SK-N-SH treated with all-trans-retinoic acid at 6 μM for 48 hours (cell line): ENCODE measurements around the gene KIF3B.

Experiments
- ATAC-seq: fragments of 200-7000 bp; cut with Tn5 transposase; 3 replicates; pipeline ENCODE4 v1.9.1; 2020; ENCODE audit warnings: mild to moderate bottlenecking, moderate library complexity
- ARNTL ChIP-seq: fragments of 450-650 bp; formaldehyde crosslinking; IDR thresholded peaks from 2 replicates; pipeline ENCODE4 v1.5.0; 2020; ENCODE audit warnings: low read depth, mild to moderate bottlenecking, moderate library complexity, borderline replicate concordance
- BACH2 ChIP-seq: fragments of 250-450 bp; sonication (Bioruptor Pico); IDR thresholded peaks from 2 replicates; pipeline ENCODE4 v1.9.0; 2021; ENCODE audit warnings: mild to moderate bottlenecking, borderline replicate concordance
- CREB5 ChIP-seq: fragments of 250-450 bp; sonication (Bioruptor Pico); IDR thresholded peaks from 2 replicates; pipeline ENCODE4 v1.5.1; 2020; ENCODE audit warnings: low read depth, mild to moderate bottlenecking, moderate library complexity
- CSDC2 ChIP-seq: fragments of 250-450 bp; sonication (Bioruptor Pico); IDR thresholded peaks from 2 replicates; pipeline ENCODE4 v1.5.0; 2020; ENCODE audit warnings: mild to moderate bottlenecking, moderate library complexity
- CSRNP3 ChIP-seq: fragments of 250-450 bp; sonication (Bioruptor Pico); IDR thresholded peaks from 2 replicates; pipeline ENCODE4 v1.5.1; 2021; ENCODE audit warnings: mild to moderate bottlenecking, moderate library complexity
- GLIS3 ChIP-seq: fragments of 250-450 bp; sonication (Bioruptor Pico); IDR thresholded peaks from 2 replicates; pipeline ENCODE4 v1.5.0; 2020; ENCODE audit warnings: mild to moderate bottlenecking, moderate library complexity
- ISL1 ChIP-seq: fragments of 250-450 bp; sonication (Bioruptor Pico); IDR thresholded peaks from 2 replicates; pipeline ENCODE4 v2.1.2; 2022; ENCODE audit warnings: mild to moderate bottlenecking, moderate library complexity
- OSR1 ChIP-seq: fragments of 250-450 bp; sonication (Bioruptor Pico); IDR thresholded peaks from 2 replicates; pipeline ENCODE4 v1.8.0; 2022; ENCODE audit warnings: moderate library complexity, mild to moderate bottlenecking, inconsistent platforms
- PATZ1 ChIP-seq: fragments of 250-450 bp; sonication (Bioruptor Pico); IDR thresholded peaks from 2 replicates; pipeline ENCODE4 v1.8.0; 2020; ENCODE audit warnings: mild to moderate bottlenecking, moderate library complexity, borderline replicate concordance
- POU6F1 ChIP-seq: fragments of 250-450 bp; sonication (Bioruptor Pico); IDR thresholded peaks from 2 replicates; pipeline ENCODE4 v1.8.0; 2021; ENCODE audit warnings: low read depth, mild to moderate bottlenecking, moderate library complexity, borderline replicate concordance
- PPARA ChIP-seq: fragments of 250-450 bp; sonication (Bioruptor Pico); IDR thresholded peaks from 2 replicates; pipeline ENCODE4 v1.5.0; 2020; ENCODE audit warnings: mild to moderate bottlenecking, borderline replicate concordance
- RARB ChIP-seq: fragments of 250-450 bp; sonication (Bioruptor Pico); IDR thresholded peaks from 2 replicates; pipeline ENCODE4 v1.8.0; 2021; ENCODE audit warnings: mild to moderate bottlenecking, moderate library complexity
- TCF4 ChIP-seq: fragments of 250-450 bp; sonication (Bioruptor Pico); IDR thresholded peaks from 2 replicates; pipeline ENCODE4 v1.8.0; 2021; ENCODE audit warnings: mild to moderate bottlenecking, moderate library complexity, borderline replicate concordance
- TOX ChIP-seq: fragments of 250-450 bp; sonication (Bioruptor Pico); IDR thresholded peaks from 2 replicates; pipeline ENCODE4 v1.8.0; 2021; ENCODE audit warnings: mild to moderate bottlenecking, moderate library complexity, borderline replicate concordance
- TSHZ2 ChIP-seq: fragments of 250-450 bp; sonication (Bioruptor Pico); IDR thresholded peaks from 2 replicates; pipeline ENCODE4 v1.5.0; 2020; ENCODE audit warnings: mild to moderate bottlenecking, moderate library complexity
- ZC3H10 ChIP-seq: fragments of 250-450 bp; sonication (Bioruptor Pico); IDR thresholded peaks from 2 replicates; pipeline ENCODE4 v1.5.1; 2021; ENCODE audit warnings: mild to moderate bottlenecking, moderate library complexity
- ZFP3 ChIP-seq: fragments of 250-450 bp; sonication (Bioruptor Pico); IDR thresholded peaks from 2 replicates; pipeline ENCODE4 v1.5.0; 2020; ENCODE audit warnings: mild to moderate bottlenecking, moderate library complexity
- ZFP30 ChIP-seq: fragments of 450-650 bp; formaldehyde crosslinking; IDR thresholded peaks from 2 replicates; pipeline ENCODE4 v1.5.0; 2022; ENCODE audit warnings: mild to moderate bottlenecking, moderate library complexity
- ZNF565 ChIP-seq: fragments of 450-650 bp; formaldehyde crosslinking; conservative IDR thresholded peaks from 2 replicates; pipeline ENCODE4 v1.5.0; 2020; ENCODE audit warnings: low read depth, mild to moderate bottlenecking, moderate library complexity
- ZNF70 ChIP-seq: fragments of 450-650 bp; formaldehyde crosslinking; IDR thresholded peaks from 2 replicates; pipeline ENCODE4 v1.5.0; 2020; ENCODE audit warnings: mild to moderate bottlenecking, moderate library complexity
- ZNF8 ChIP-seq: fragments of 450-650 bp; formaldehyde crosslinking; IDR thresholded peaks from 2 replicates; pipeline ENCODE4 v1.5.0; 2020; ENCODE audit warnings: mild to moderate bottlenecking, moderate library complexity

Gene KIF3B

GRCh38 chr20:32325706-32326503, 48.5 kb downstream of the KIF3B start:
- no peak for TF ChIP-seq PPARA (CRISPR knock-in tag)
- no peak for TF ChIP-seq TOX (CRISPR knock-in tag)
- peak; percentile 92 for ATAC-seq

- no peak; the same call in 2 of the 3 replicates for ATAC-seq
- TF ChIP-seq TSHZ2 (CRISPR knock-in tag) (no peak), ZNF565 (CRISPR knock-in tag) (no peak), PPARA (CRISPR knock-in tag) (no peak), POU6F1 (CRISPR knock-in tag) (no peak), BACH2 (CRISPR knock-in tag) (no peak), CSDC2 (CRISPR knock-in tag) (no peak), GLIS3 (CRISPR knock-in tag) (no peak), ZC3H10 (CRISPR knock-in tag) (no peak), ARNTL (CRISPR knock-in tag) (no peak), ZNF70 (CRISPR knock-in tag) (no peak), ZFP30 (CRISPR knock-in tag) (no peak), CSRNP3 (no peak), RARB (no peak), PATZ1 (no peak), ZNF8 (CRISPR knock-in tag) (no peak), TCF4 (CRISPR knock-in tag) (no peak), TOX (CRISPR knock-in tag) (no peak)
Measured at GRCh38 chr20:32326504-32326845, 49.0 kb downstream of the KIF3B start.

- TF ChIP-seq ZFP30 (CRISPR knock-in tag) (no peak), ISL1 (CRISPR knock-in tag) (no peak), ZFP3 (no peak), CREB5 (CRISPR knock-in tag) (no peak), BACH2 (CRISPR knock-in tag) (no peak), POU6F1 (CRISPR knock-in tag) (no peak), PATZ1 (no peak), CSRNP3 (no peak), RARB (no peak), OSR1 (CRISPR knock-in tag) (no peak), ZNF70 (CRISPR knock-in tag) (no peak)
- no peak for ATAC-seq
Measured at GRCh38 chr20:32327087-32327681, 49.7 kb downstream of the KIF3B start.
